HG03064 (cell line): ENCODE results near the gene NOP14.
A peak's percentile ranks its signal among the peaks of the same experiment; 100 is the strongest.
"Not testable (repeated sequence)": the region's sequence is repeated elsewhere in the genome, so short reads cannot be mapped to it uniquely, and the experiment has no call there.

Source experiments
- ATAC-seq: cut with Tn5 transposase; IDR thresholded peaks from one replicate; pipeline ENCODE4 v1.9.1; 2021; ENCODE audit warnings: low read depth; ENCODE audit not compliant: unreplicated experiment

NOP14 gene

DNA sequence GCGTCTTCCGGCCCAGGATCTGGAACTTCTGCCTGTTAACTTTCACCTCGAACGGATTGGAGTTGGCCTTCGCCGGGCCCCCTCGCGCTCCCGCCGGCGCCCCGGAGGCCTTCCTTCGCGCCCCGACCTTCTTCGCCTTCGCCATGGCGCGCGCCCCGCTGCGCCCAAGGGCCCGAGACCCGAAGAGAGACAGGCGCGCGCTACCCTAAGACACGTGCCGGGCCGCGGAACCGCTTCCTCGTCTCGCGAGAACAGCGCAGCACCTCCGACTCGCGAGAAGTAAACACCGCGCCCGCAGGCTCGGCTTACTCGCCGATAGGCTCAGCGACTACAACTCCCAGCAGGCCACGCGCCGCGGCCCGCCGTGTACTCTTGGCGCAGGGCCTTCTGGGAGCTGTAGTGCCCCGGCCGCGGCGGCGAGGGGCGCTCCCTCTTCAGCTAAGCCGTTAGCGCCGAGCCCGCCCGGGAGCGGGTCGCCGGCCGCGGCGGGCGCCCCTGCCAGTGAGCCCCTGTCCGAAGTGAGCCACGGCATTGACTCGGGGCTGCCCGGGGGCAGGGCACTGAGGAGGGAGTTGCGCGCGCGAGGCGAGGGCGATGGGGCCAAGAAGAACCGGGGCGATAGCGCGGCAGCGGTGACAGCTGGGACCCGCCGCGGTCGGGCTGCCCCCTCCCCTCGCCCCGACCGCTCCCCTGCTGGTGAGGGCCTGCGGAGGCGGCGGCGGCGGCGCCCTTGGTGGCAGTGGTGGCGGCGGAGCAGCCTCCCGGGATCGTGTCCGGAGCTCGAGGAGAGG is at the start of gene NOP14, which contains the start of gene GRK4:
TSS of gene NOP14 (minus strand) at position 232 of the 791 bp plus-strand sequence. CDS start at position 145, 87 bp downstream.
TSS of gene GRK4 (plus strand) at position 397 of the 791 bp plus-strand sequence. CDS start 500 bp downstream, outside the sequence.
- ATAC-seq, result peak; percentile 72

DNA sequence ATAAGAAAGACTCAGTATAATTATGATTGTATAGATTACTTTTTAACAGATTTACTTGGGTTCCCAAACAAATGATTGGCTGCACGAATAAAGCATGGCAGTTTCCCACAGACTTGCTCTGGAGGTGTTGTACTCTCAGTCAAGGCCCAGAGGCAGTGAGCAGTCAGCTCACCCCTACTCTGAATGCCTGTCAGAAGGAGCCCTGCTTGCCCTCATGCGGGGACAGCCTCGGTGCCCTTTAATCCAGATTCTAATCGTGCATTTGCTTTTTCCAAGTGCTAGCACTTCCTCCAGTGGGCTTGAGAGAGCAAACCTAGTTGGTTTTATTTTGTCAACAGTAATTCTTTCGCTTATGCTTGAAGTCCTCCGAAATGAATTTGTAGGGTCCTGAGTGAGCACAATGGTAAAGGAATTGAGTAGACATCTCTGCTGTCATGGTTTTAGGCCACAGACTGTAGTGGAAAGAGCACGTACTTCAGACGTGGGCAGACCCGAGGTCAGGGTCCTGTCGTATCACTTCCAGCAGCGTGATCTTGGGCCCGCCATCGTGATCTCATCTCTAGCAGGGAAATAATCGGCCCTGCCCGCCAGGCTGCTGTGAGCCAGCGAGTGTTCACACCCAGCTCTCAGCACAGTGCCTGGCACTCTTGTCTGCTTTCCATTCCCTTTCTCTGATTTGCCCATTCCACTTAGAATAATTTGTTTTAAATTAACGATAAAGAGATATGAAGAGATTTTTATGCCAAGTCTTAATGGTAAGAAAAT is 48.4 kb upstream of the NOP14 start:
- no peak for ATAC-seq

DNA sequence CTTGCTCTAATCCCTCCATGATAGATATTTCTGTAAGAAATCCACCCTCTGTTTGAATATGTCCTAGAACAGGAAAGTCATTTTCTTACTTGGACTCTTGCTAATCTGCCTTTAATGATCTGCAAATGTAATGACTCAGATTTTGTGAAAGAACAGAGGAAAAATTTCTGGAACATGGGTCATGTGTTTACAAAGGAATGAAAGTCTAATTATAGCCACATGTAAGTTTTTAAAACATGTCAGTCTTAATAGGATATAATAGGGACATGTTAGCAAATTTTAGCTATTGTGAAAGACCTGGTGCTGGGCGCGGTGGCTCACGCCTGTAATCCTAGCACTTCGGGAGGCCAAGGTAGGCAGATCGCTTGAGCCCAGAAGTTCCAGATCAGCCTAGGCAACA is 47.8 kb upstream of the NOP14 start:
- no peak for ATAC-seq

DNA sequence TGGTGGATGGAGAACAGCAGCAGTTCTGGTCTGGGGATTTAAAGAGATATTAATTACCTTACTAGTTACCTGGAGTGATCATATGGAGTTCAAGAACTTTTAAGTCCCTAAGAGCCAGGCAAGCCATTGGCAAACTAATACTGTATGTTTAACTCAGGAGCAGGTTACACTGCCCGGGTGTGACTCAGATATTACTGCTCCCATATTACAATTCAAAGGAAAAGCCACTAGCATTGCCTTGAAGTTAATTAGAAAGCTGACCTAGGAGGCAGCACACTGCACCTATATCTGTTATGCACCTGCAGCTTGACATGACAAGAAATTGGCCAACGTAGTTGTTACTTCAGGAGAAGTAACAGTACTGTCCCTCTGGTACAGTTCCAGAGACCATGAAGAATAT is 47.4 kb upstream of the NOP14 start:
- ATAC-seq, result no peak

DNA sequence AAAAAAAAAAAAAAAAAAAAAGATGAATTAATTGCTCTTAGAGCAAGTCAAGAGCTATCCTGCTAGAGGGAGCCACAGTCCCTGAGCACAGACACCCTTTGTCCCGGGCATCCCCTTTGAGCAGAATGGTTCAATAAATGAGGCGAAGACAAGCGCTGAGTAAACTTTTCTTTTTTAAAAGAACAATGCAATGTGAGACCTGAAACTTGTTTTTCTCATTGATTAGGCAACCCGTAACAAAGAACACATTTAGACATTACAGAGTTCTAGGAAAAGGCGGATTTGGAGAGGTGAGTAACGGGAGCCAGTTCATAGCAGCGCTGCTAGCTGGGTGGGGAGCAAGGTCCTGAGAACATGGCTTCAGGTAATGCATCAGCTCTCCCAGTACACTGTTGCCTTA is 46.2 kb upstream of the NOP14 start:
- ATAC-seq, result no peak

DNA sequence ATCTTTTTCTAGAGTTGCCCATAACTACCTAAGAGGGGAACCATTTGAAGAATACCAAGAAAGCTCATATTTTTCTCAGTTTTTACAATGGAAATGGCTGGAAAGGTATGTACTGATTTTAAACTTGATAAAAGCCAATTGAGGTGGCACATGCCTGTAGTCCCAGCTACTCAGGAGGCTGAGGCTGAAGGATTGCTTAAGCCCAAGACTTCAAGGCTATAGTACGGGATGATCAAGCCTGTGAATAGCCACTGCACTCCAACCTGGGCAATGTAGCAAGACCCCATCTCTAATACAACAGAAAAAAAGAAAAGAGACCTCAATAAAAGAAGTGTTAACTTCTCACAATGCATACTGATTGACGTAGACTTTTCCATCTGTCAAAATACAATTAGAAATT is 44.5 kb upstream of the NOP14 start:
- no peak for ATAC-seq

DNA sequence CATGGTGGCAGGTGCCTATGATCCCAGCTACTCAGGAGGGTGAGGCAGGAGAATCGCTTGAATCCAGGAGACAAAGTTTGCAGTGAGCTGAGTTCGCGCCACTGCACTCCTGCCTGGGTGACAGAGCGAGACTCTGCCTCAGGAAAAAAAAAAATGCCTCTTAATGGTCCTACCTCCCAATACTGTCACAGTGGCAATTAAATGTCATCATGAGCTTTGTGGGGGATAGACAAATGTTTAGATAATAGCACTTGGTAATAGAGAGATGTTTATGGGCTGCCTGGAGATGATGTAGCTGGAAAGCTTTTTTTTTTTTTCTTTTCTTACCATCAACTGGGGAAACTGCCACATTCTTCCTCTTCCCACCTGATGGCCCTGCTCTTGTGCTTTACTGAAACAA is 33.2 kb upstream of the NOP14 start:
- ATAC-seq, result no peak

DNA sequence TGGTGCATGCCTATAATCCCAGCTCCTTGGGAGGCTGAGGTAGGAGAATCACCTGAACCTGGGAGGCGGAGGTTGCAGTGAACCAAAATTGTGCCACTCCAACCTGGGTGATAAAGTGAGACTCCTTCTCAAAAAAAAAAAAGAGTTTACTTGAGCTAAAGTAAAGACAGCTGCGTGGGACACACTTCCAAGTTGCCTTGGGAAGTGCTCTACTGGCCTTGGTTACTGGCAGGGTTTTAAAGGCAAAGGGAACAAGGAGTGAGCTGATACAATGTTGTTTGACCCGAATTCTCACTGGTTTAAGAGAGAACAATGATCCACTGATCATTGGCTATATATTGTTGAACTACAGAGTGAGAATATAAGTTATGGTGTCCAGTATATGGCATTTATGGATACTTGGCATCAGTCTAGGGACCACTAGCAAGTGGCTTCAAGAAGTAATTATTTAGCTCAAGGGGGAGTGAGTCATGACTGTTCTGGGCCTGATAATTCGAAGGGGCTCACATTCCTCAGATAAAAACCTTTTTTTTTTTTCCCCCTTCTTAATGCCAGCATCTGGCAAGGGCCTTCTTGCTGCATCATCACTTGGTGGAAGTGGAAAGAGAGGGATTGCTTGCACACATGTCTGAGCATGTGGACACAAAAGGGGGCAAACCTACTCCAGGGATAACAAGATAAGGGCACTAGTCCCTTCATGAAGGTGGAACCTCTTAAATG is 32.5 kb upstream of the NOP14 start:
- ATAC-seq, result no peak

DNA sequence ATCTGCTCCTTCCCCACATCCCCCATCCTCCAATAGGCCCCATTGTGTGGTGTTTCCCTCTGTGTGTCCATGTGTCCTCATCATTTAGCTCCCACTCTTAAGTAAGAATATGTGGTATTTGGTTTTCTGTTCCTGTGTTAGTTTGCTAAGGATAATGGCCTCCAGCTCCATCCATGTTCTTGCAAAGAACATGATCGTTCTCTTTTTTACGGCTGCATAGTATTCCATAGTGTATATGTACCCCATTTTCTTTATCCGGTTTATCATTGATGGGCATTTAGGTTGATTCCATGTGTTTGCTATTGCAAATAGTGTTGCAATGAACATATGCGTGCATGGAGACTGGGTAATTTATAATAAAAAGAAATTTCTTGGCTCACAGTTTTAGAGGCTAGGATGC is 31.7 kb upstream of the NOP14 start:
- ATAC-seq, result no peak

DNA sequence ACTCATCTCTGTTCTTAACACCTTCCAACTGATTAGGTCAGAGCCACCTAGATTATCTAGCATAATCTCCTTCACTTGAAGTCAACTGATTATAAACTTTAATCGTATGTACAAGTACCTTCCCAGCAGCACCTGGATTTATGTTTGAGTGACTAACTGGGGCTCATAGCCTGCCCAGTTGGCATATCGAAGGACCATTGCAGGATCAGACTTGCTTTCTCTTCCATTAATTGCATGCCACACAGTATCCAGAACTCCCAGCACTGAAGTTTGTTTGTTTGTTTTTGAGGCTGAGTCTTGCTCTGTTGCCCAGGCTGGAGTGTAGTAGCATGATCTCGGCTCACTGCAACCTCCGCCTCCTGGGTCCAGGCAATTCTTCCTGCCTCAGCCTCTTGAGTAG is 28.0 kb upstream of the NOP14 start:
- ATAC-seq, result no peak

DNA sequence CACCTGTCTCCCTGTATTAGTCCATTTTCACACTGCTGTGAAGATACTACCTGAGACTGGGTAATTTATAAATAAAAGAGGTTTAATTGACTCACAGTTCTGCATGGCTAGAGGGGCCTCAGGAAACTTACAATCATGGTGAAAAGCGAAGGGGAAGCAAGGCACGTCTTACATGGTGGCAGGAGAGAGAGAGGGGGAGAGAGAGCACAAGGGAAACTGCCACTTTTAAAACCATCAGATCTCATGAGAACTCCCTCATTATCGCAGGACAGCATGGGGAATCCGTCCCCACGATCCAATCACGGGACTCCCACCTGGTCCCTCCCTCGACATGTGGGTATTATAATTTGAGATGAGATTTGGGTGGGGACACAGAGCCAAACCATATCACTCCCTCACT is 20.5 kb upstream of the NOP14 start:
- ATAC-seq, result not testable (repeated sequence)

DNA sequence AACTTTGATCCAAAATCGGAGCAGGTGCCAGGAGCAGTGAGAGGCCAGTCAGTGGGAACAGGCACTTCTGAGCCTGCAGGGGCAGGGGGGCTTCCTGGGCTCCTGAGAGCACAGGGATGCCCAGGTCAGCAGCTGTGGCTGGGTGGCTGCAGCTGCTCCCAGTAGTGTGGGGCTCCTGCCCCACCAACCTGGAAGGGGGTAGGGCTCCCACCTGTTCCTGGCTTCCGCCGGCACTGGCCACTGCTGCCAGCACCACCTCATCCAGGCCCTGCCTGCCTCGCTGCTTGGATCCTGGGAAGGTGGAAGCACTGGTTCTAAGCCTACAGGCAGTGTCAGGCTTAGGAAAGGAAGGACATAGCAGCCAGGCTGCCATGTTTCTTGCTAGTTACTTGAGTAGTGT is 18.8 kb upstream of the NOP14 start:
- ATAC-seq, result no peak

DNA sequence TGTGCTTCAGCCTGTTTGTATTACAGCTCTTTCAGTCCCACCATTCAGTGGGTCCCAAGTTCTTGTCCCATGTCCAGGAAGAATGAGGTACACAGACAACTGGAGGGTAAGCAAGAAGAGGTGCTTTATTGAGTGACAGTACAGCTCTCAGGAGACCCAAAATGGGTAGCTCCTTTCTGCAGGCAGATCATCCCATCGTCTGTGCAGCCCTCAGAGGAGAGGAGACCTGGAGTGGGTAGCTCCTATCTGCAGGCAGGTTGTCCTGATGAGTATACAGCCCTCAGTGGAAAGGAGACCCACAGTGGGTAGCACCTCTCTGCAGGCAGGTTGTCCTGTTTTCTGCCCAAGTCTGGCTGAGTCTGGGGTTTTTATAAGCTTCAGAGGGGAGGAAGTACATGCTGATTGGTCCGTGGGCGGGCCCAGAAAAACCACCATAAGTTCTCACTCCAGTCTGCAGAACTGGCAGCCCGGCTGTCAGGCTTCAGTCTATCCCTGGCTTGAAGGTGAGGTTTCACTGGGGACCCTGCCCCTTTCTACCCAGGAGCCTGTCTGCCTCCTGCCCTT is 18.1 kb upstream of the NOP14 start:
- no peak for ATAC-seq

DNA sequence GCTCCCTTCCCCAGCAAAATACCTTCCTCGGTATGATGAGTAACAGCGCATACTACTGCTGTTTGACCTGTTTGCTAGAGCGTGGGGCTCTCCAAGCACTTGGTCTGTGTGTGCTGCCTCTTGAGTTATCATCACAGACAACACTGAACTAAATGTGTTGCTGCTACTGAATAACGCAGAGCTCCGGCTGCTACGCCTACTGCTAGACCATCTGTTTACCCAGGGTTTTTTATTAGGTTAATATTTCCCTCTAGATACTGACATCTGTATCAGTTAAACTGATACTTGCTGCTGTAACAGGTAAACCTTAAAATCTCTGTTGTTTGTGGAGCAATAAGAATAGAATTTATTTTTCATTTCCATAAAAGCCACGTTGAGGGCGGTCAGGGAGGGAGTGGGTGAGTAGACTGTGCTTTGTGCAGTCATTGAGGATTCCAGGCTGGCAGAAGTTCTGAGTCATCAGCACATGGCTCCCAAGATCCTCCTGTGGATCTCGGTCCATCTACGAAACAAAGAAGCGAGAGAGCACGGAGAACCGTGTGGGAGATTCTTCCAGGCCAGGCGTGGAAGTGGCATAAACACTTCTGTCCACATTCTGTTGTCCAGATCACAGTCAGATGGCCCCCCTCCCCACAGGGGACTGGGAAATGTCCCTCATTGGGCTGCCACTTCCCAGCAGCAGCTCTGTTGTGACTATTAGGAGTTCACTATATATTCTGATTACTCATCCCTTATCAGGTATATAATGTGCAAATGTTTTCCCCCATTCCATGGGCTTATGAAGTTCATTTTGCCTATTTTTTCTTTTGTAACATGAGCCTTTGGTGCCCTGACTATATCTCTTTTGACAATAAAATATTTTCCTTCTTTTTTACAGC is 14.2 kb upstream of the NOP14 start:
- ATAC-seq, result no peak

DNA sequence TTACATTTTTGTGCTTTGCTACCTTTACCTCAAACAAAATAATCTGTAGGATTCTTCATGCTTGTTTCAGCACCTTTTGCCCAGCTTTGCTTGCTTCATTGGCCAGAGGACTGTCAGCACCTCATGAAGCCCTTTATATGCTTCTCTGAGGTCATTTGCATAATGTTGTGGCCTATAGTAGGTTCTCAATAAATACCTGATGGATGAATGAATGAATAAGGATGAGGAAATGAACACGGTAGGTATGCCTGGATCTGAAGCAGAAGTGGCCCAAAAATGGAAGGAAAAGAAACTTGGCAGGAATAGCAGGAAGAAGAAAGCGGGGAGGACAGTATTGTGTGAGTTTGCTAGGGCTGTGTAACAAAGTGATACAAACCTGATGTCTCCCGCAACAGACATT is 8.1 kb upstream of the NOP14 start:
- no peak for ATAC-seq

DNA sequence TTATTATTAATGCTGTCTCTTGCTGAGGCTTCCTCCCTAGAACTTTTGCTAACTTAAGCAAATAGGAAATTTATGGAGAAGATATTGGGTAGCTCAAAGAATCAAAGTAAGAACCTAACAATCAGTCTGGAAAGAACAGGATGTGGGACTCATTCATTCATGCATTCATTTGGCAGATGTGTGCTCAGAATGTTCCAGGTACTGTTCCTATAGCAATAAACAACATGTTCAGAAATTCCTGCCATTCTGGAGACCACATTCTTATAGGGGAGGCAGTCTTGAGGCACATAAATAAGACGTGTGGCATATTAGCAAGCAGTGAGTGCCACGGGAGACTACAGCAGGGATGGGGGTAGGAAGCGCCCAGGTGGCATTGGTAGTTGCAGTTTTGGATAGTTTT is 5.2 kb upstream of the NOP14 start:
- no peak for ATAC-seq

DNA sequence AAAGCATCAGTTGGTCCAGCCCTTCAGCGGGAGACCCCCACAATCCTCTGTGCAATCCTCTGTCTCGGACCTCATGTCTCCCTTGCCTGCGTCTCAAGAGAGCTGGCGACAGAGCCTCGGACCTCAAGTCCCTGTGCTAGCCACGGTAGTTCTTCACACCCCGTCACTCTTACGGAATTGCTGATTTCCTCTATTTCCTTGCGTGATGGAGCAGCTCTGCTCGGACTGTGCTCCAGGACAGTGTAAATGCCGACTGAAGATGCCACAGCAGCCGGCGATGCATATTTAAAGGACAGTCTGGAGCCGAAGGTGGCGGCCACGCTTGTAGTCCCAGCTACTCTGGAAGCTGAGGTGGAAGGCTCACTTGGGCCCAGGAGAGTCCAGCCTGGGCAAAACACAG is 2.1 kb upstream of the NOP14 start:
- ATAC-seq, result no peak

DNA sequence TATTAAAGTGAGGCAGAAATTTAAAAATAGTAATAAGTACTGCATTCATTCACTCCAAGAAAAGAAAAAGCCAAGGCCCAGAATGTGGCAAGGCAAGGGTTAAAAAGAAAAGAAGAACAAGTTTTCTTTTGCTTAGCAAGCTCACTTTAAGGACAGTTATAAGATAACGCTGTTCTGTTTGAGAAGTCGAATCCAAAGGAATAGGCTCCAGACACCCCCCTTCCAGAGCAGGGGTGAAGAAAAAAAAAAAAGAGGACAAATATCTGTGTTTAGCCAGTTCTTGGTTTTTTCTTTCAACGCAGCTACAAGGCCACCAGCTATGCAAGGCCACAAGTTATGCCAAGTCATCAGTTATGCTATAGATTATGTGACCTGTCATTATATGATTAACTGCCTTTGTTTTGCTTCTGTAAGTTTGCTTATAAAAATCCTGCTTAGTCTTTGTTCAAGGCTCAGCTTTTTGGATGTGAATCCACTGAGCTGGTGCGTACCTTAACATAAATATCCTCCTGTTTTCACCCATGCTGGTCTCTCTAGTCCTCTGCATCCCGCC is 1.6 kb upstream of the NOP14 start:
- ATAC-seq, result no peak

DNA sequence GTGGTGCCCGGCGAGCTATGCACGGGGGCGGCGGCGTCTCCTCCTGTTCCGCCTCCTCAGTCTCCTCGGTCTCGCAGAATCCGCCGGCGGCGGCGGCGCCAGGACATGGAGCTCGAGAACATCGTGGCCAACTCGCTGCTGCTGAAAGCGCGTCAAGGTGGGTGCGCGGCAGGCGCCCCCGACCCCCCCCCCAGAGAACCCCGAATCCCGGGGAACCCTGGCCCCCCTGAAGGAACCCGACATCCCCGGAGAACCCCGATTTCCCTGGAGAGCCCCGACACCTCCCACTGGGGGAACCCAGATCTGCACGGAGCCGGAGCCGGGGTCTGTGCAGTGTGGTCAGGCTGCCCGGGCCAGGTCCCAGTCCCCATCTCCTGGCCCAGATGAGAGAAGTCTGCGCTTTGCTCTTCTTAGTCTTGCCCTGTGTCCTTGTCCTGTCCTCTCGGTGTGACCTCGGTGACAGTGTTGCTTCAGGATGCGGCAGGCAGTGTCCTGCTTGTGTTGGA is 813 bp upstream of the NOP14 start:
- ATAC-seq, result peak; percentile 34
